NCI-H2227 treated with DMSO at 0.1 percent for 48 hours (cell line): ENCODE measurements around the gene MYO18B.

Experiments
- DNase-seq: peaks from one replicate; lab custom pipeline; 2025; lab: John Stamatoyannopoulos, UW

MYO18B gene

DNA sequence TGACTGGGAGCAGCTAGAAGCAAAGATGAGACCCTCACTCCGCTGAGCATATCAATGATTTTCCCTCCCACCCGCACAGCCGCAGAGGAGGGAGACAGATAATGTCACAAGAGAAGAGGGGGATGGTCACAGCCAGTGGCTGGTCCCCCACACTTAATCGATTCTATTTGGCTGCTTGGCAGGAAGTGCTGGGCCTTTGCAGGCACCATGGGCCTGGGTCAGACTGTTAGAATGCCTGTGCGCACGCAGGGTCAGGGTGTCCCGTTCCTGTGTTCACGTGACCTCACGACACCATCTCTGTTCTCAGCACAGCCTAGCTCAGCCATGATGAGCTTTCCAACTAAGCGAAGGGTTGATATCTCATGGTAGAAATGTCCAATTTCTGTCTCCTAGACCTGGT, 107.0 kb downstream of the MYO18B start:
- no peak for DNase-seq

DNA sequence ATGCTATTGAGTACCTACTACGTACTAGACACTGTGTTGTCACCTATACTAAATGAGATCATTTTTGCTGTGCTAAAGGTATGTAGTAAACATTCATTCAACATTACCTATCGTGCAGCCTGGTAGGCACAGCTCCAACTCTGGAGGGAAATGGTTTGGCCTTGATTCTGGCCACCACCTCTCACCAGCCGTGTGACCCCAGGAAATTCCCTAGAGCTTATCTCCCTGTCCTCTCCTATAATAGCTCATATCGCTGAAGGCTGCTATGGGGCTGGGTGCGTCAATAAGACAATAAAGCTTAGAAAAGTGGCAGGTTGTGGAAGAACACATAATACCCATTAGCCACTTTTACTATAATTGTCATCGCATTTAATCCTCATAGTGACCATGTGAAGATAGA, 107.5 kb downstream of the MYO18B start:
- DNase-seq: no peak

- DNase-seq: no peak
Observed at GRCh38 chr22:25852223-25852622, 110.2 kb downstream of the MYO18B start.

GRCh38 chr22:25853078-25853477, 111.1 kb downstream of the MYO18B start:
- no peak for DNase-seq

GRCh38 chr22:25853501-25854284, 111.7 kb downstream of the MYO18B start:
- DNase-seq: no peak

DNA sequence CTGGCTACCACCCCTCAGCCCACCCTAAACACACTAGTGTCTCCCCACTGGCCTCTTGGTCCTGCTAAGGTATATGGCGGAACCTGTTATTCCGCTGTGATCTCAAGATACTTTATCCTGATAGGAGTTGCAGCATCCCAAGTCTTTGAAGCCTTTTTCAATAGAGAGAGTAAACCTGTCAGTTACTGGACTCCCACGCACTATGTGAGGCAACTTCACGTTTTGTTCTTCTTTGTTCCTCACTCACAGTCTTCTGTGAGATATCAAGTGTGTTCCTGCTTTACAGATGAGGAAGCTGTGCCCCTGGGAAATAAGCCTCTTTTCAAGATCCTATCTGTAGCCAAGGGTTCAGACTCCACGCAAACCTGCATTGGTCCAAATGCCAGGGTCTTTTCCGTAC, 127.8 kb downstream of the MYO18B start:
- DNase-seq: no peak

- DNase-seq: no peak
Observed at GRCh38 chr22:25874327-25874726, 132.3 kb downstream of the MYO18B start.

- DNase-seq: peak; percentile 80
Observed at GRCh38 chr22:25875461-25875860, 133.5 kb downstream of the MYO18B start.

GRCh38 chr22:25876871-25877270, 134.9 kb downstream of the MYO18B start:
- no peak for DNase-seq

- DNase-seq: no peak
Observed at GRCh38 chr22:25878933-25879332, 136.9 kb downstream of the MYO18B start.

- no peak for DNase-seq
Observed at GRCh38 chr22:25880524-25880923, 138.5 kb downstream of the MYO18B start.

DNA sequence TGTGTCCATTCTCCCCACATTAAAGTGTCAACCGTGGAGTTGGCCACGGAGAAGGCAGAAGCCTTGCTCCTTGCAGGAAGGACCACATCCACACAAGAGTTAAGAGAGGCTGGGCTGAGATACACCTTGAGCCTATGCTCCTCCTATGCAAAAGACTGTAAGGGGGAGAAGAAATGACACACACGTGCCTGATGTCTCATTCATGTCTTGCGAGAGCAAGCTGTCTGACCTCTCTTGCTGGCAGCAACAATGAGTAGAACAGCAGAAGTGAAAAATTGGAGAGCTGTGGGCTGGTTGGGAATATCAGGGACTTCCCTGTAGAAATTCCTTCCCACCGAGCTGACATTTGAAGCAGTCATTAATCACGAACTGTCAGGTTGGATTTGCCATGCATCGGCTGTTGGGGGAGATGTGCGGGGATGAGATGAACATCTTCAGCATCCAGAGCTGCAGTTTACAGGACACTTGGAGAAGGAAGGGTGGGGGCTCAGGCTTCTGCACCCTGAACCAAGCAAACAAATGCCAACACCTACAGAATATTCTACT, 139.3 kb downstream of the MYO18B start:
- peak; percentile 31 for DNase-seq

DNA sequence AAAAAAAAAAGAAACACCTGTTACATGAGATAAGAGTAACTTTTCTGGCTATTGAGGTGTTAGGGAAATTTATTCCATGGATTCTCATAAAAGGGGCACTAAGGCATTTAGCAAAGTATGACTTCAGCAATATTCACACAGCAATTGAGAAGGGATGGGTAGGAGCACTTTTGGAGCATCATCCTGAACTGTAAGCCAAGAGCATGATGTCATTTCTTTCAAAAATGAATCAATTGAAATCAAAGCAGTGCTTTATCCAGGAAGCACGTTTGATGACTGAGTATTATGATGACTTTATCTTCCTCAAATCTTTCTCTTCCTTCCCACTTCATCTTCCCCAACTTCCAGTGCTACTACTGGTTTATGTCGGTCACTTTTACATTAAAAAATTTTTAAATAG, 140.4 kb downstream of the MYO18B start:
- DNase-seq: no peak

GRCh38 chr22:25883482-25884033, 141.6 kb downstream of the MYO18B start:
- DNase-seq: no peak

GRCh38 chr22:25884121-25884520, 142.1 kb downstream of the MYO18B start:
- no peak for DNase-seq

- no peak for DNase-seq
Observed at GRCh38 chr22:25888399-25889054, 146.5 kb downstream of the MYO18B start.

DNA sequence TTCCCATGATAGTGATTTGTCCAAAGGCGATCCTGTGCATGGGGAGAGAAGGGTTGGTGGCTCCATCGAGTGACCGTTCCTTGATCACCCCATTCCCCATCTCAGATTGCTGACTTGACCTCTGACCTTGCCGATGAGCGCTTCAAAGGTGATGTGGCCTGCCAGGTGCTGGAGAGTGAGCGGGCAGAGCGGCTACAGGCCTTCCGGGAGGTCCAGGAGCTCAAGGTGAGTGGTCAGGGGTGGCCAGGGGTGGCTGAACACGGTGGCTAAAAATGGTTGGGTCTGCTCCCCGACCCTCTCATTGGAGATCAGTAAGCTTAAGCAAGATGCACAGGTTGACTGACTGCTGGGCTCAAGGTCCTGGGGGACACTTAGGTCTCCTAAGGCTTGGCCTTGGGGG, 148.7 kb downstream of the MYO18B start:
- no peak for DNase-seq

DNA sequence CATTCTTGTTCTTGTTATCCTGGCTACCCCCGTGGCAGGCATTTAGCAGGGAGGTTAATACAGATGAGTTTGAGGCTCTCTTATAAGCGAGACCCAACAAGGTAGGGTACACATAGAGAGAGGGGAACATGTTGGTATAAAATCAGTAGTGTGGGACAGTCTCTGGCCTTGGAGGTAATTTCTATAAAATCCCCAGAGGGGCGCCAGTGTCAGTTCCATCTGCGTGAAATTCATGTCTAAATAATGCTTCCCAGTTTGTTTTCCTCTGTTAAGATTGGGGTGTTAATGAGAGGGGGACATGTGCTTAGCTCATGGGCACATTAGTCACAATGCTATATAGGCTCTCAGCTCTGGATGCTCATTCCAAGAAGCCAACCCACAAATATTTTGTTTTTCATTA, 150.7 kb downstream of the MYO18B start:
- no peak for DNase-seq

DNA sequence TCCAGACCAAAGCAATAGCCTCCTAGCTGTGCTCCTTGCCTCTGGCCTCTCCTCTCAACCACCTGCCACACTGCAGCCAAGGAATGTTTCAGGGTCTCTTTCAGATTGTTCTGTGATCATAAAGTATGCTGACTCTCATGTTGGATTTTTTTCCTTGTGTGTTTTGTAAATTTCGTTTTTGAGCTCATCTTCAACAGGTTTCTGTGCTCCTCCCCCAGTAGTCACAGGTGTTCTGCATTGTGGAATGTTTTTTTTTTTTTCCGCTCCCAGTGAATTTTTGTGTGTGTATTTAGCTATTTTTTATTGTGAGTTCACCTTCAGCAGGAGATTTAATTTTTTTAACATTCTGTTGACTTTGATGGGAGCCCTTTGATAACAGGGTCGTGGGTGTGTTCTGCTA, 153.7 kb downstream of the MYO18B start:
- no peak for DNase-seq

- DNase-seq: no peak
Observed at GRCh38 chr22:25896098-25896497, 154.1 kb downstream of the MYO18B start.

GRCh38 chr22:25896592-25896991, 154.6 kb downstream of the MYO18B start:
- no peak for DNase-seq

DNA sequence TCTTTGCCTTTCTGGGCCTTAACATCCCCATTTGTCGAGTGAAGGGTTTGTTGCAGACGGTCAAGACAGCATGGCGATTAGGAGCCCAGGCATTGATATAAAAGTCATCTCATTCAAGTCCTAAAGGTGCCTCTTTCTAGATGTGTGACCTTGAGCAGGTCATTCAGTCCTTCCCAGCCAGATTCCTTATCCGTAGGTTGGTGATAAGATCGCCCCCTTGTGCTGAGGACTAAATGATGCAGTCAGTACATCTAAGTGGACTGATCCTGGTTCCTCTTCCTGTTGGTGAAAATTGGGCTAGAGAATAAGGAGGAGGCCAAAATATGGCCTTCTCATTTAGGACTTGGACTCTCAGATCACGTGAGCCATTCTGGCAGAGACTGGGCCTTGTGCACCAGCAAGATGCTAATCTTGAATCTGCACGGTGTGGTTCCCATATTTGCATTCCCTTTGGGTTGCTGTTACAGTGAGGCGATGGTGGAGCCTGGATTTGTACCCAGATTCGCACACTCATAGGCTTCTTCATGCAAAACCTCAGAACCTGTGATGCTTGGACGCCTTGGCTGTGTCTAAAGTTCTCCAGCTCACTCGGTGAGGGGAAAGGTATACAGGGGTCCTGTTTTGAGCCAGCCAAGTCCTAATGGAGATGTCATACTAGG, 156.8 kb downstream of the MYO18B start:
- DNase-seq: no peak

GRCh38 chr22:25899566-25899965, 157.6 kb downstream of the MYO18B start:
- no peak for DNase-seq
